ENCODE data around the gene ADAM8.
"Not testable (repeated sequence)": the region's sequence is repeated elsewhere in the genome, so short reads cannot be mapped to it uniquely, and the experiment has no call there.

DNA sequence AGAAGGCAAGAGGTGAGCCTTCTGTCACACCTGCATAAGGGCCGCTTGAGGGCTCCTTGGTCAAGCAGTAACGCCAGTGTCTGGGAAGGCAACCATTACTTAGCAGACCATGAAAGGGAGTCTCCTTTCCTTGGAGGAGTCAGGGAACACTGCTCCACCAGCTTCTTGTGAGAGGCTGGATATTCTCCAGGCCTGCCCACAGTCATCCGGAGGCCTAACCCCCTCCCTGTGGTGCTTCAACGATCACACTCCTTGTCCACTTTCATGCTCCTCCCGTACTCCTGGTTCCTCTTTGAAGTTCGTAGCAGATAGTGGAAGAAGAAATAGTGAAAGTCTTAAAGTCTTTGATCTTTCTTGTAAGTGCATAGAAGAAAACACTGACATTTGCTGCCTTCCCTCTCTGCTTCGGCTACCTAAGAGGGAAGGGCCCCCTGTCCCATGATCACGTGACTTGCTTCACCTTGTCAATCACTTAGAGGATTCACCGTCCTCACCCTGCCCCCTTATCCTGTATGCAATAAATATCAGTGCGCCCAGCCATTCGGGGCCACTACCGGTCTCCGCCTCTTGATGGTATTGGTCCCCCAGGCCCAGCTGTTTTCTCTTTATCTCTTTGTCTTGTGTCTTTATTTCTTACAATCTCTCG lies 45.5 kb upstream of the ADAM8 start:
- TF ChIP-seq, protein P1, sequence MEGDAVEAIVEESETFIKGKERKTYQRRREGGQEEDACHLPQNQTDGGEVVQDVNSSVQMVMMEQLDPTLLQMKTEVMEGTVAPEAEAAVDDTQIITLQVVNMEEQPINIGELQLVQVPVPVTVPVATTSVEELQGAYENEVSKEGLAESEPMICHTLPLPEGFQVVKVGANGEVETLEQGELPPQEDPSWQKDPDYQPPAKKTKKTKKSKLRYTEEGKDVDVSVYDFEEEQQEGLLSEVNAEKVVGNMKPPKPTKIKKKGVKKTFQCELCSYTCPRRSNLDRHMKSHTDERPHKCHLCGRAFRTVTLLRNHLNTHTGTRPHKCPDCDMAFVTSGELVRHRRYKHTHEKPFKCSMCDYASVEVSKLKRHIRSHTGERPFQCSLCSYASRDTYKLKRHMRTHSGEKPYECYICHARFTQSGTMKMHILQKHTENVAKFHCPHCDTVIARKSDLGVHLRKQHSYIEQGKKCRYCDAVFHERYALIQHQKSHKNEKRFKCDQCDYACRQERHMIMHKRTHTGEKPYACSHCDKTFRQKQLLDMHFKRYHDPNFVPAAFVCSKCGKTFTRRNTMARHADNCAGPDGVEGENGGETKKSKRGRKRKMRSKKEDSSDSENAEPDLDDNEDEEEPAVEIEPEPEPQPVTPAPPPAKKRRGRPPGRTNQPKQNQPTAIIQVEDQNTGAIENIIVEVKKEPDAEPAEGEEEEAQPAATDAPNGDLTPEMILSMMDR (IDR thresholded peaks at IDR 0.05 in 2 of 3, conservative IDR thresholded peaks at IDR 0.05 in 1 of 3; ENCODE audit: control insufficient read depth in 2 of 3, extremely low read depth in 1 of 3, insufficient read depth in 1 of 3, low read depth in 3 of 3, low read length in 3 of 3), result not testable (repeated sequence)
- not testable (repeated sequence) for TF ChIP-seq HCFC1 (IDR thresholded peaks at IDR 0.05; ENCODE audit: low read length); CBX5 (IDR thresholded peaks at IDR 0.05; ENCODE audit: low read depth); YY1 (IDR thresholded peaks at IDR 0.05; ENCODE audit: low read depth, low read length); POLR2A (IDR thresholded peaks at IDR 0.05; ENCODE audit: low read depth, low read length); SREBF1 (IDR thresholded peaks at IDR 0.05; ENCODE audit: low read length)
- TF ChIP-seq, protein P2, sequence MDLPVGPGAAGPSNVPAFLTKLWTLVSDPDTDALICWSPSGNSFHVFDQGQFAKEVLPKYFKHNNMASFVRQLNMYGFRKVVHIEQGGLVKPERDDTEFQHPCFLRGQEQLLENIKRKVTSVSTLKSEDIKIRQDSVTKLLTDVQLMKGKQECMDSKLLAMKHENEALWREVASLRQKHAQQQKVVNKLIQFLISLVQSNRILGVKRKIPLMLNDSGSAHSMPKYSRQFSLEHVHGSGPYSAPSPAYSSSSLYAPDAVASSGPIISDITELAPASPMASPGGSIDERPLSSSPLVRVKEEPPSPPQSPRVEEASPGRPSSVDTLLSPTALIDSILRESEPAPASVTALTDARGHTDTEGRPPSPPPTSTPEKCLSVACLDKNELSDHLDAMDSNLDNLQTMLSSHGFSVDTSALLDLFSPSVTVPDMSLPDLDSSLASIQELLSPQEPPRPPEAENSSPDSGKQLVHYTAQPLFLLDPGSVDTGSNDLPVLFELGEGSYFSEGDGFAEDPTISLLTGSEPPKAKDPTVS (IDR thresholded peaks at IDR 0.05; ENCODE audit: low read depth, low read length), result not testable (repeated sequence)
- TF ChIP-seq, protein P3, sequence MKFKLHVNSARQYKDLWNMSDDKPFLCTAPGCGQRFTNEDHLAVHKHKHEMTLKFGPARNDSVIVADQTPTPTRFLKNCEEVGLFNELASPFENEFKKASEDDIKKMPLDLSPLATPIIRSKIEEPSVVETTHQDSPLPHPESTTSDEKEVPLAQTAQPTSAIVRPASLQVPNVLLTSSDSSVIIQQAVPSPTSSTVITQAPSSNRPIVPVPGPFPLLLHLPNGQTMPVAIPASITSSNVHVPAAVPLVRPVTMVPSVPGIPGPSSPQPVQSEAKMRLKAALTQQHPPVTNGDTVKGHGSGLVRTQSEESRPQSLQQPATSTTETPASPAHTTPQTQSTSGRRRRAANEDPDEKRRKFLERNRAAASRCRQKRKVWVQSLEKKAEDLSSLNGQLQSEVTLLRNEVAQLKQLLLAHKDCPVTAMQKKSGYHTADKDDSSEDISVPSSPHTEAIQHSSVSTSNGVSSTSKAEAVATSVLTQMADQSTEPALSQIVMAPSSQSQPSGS (IDR thresholded peaks at IDR 0.05; ENCODE audit: low read length), result not testable (repeated sequence)
- TF ChIP-seq, protein P4, sequence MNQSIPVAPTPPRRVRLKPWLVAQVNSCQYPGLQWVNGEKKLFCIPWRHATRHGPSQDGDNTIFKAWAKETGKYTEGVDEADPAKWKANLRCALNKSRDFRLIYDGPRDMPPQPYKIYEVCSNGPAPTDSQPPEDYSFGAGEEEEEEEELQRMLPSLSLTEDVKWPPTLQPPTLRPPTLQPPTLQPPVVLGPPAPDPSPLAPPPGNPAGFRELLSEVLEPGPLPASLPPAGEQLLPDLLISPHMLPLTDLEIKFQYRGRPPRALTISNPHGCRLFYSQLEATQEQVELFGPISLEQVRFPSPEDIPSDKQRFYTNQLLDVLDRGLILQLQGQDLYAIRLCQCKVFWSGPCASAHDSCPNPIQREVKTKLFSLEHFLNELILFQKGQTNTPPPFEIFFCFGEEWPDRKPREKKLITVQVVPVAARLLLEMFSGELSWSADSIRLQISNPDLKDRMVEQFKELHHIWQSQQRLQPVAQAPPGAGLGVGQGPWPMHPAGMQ (IDR thresholded peaks at IDR 0.05; ENCODE audit: borderline replicate concordance), result not testable (repeated sequence)
